ENCODE data around the gene TMED1.

TMED1 gene

DNA sequence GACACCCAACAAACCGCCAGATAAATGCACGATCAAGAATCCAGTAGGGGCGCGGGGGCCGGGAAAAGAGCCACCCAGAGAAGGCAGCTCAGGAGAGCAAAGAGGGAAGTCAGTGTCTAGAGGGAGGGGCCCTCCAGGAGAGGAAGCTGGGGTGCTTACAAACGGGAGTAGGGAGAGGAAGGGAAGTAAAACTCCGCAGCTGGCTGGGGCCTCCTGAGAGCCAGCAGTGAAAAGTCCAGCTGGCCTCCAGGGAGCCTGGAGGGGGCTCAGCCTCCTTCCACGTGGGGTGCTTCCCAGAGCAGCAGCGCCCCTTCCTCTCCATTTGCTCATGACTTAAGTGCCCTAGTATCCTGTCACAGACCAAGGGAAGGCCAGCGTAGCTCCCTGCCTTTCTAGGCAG lies 51.8 kb downstream of the TMED1 start:
- H3K4me1 ChIP-seq (ENCODE audit: insufficient read depth, low read length, severe bottlenecking): no peaks in the 10 kb centered on the region

DNA sequence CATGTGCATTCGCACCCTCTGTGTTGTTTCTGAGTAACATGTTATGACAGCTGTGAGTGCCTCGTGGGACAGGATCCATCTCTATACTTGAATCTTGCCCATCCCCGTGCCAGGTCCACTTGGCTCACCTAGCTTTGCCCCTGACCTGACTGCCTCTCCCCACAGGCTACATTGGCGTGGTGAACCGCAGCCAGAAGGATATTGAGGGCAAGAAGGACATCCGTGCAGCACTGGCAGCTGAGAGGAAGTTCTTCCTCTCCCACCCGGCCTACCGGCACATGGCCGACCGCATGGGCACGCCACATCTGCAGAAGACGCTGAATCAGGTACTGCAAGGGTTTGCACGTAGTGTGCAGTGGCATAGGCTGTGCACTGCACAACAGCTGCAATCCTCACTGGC lies 53.2 kb downstream of the TMED1 start:
- Histone ChIP-seq H3K79me2 (ENCODE audit: insufficient read depth, low read length) (no peaks in the 10 kb centered on the region), H3K27ac (ENCODE audit: low read depth, low read length, poor library complexity, severe bottlenecking) (no peak overlapping the region), H3F3A (ENCODE audit: insufficient read depth, low read length) (no peaks in the 10 kb centered on the region), H3K4me3 (ENCODE audit: low read depth, low read length, poor library complexity, severe bottlenecking) (no peak overlapping the region), H3K9me3 (ENCODE audit: low read length) (no peaks in the 10 kb centered on the region), H3K36me3 (ENCODE audit: insufficient read depth, low read length) (peaks cover 79% of the 10 kb centered on the region), H3K9me2 (ENCODE audit: low read depth, low read length) (no peaks in the 10 kb centered on the region), H3K4me1 (ENCODE audit: insufficient read depth, low read length, severe bottlenecking) (no peaks in the 10 kb centered on the region), H3K4me2 (ENCODE audit: low read length) (no peak overlapping the region), H4K20me1 (ENCODE audit: insufficient read depth, low read length) (no peaks in the 10 kb centered on the region), H3K9ac (ENCODE audit: low read length) (no peak overlapping the region), H2AFZ (ENCODE audit: low read length) (no peak overlapping the region), H3K27me3 (ENCODE audit: insufficient read depth, low read length) (no peaks in the 10 kb centered on the region)
- no peak for TF ChIP-seq EZH2 (IDR thresholded peaks at IDR 0.05; ENCODE audit: borderline replicate concordance, low read length)
- TF ChIP-seq, protein P1, sequence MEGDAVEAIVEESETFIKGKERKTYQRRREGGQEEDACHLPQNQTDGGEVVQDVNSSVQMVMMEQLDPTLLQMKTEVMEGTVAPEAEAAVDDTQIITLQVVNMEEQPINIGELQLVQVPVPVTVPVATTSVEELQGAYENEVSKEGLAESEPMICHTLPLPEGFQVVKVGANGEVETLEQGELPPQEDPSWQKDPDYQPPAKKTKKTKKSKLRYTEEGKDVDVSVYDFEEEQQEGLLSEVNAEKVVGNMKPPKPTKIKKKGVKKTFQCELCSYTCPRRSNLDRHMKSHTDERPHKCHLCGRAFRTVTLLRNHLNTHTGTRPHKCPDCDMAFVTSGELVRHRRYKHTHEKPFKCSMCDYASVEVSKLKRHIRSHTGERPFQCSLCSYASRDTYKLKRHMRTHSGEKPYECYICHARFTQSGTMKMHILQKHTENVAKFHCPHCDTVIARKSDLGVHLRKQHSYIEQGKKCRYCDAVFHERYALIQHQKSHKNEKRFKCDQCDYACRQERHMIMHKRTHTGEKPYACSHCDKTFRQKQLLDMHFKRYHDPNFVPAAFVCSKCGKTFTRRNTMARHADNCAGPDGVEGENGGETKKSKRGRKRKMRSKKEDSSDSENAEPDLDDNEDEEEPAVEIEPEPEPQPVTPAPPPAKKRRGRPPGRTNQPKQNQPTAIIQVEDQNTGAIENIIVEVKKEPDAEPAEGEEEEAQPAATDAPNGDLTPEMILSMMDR (IDR thresholded peaks at IDR 0.05; ENCODE audit: low read length): no peak

More for the DNA sequence above, 51.8 kb downstream of the TMED1 start:
- TF ChIP-seq EZH2 (IDR thresholded peaks at IDR 0.05; ENCODE audit: borderline replicate concordance, low read length): no peak
- TF ChIP-seq, protein P1 (IDR thresholded peaks at IDR 0.05; ENCODE audit: low read length): no peak
- H3F3A ChIP-seq (ENCODE audit: insufficient read depth, low read length): no peaks in the 10 kb centered on the region
- H3K79me2 ChIP-seq (ENCODE audit: insufficient read depth, low read length): no peaks in the 10 kb centered on the region
- H3K4me3 ChIP-seq (ENCODE audit: low read depth, low read length, poor library complexity, severe bottlenecking): no peak overlapping the region
- no peaks in the 10 kb centered on the region for H4K20me1 ChIP-seq (ENCODE audit: insufficient read depth, low read length)
- H3K9me3 ChIP-seq (ENCODE audit: low read length): no peaks in the 10 kb centered on the region
- H3K9me2 ChIP-seq (ENCODE audit: low read depth, low read length): no peaks in the 10 kb centered on the region
- H3K4me2 ChIP-seq (ENCODE audit: low read length): no peak overlapping the region
- H3K9ac ChIP-seq (ENCODE audit: low read length): no peak overlapping the region
- H3K36me3 ChIP-seq (ENCODE audit: insufficient read depth, low read length): peaks cover 81% of the 10 kb centered on the region
- H3K27ac ChIP-seq (ENCODE audit: low read depth, low read length, poor library complexity, severe bottlenecking): no peak overlapping the region
- H3K27me3 ChIP-seq (ENCODE audit: insufficient read depth, low read length): no peaks in the 10 kb centered on the region
- no peak overlapping the region for H2AFZ ChIP-seq (ENCODE audit: low read length)

Data from OCI-LY1 (cell line).